HFFc6 (cell line): Measurements from ENCODE around the gene FMNL3. TPM values are rescaled to one million over a fixed set of nuclear protein-coding genes. Genes with fewer than 3 reads are reported as not detected.
"Not testable (repeated sequence)": the region's sequence is repeated elsewhere in the genome, so short reads cannot be mapped to it uniquely, and the experiment has no call there.

Source experiments
- DNase-seq: peaks from one replicate; pipeline ENCODE4 v3.0.0-alpha.2; 2018
- H3K27ac Mint-ChIP-seq: 2 replicates; pipeline ENCODE4 v1.8.0; 2020; ENCODE audit warnings: mild to moderate bottlenecking, mixed read lengths
- H3K27me3 Mint-ChIP-seq: 2 replicates; pipeline ENCODE4 v1.8.0; 2021; ENCODE audit warnings: mild to moderate bottlenecking, moderate library complexity, mixed read lengths; ENCODE audit not compliant: insufficient read depth
- H3K36me3 Mint-ChIP-seq: 2 replicates; pipeline ENCODE4 v1.8.0; 2021; ENCODE audit warnings: low read depth, mixed read lengths
- H3K4me1 Mint-ChIP-seq: 2 replicates; pipeline ENCODE4 v1.8.0; 2020; ENCODE audit warnings: low read depth, mixed read lengths
- H3K4me3 Mint-ChIP-seq: 2 replicates; pipeline ENCODE4 v1.8.0; 2020; ENCODE audit warnings: mild to moderate bottlenecking, moderate library complexity, mixed read lengths
- H3K9me3 Mint-ChIP-seq: 2 replicates; pipeline ENCODE4 v1.8.0; 2020; ENCODE audit warnings: mild to moderate bottlenecking, mixed read lengths
- CTCF ChIP-seq: fragments of 200-600 bp; sonication (generic); IDR thresholded peaks from 2 replicates; pipeline ENCODE4 v1.5.0; 2021; ENCODE audit warnings: antibody characterized with exemption, mild to moderate bottlenecking
- total RNA-seq, 6 experiments: library from RNA; stranded (reverse); fragmentation: NEBNext Ultra II Directional; extraction: Animal tissue kit (Norgen Biotek cat#: 25700); gene quantifications; 2 replicates in 1 of 6; 3 replicates in 5 of 6; pipeline ENCODE4 v1.2.3, GENCODE V29; 2021

Gene FMNL3
- total RNA-seq, 6 experiments from 2014 or later, result 15.8 to 21.8 (median 19.5) TPM

- no peak overlapping the region for H3K4me3 Mint-ChIP-seq
- H3K9me3 Mint-ChIP-seq, result no peaks in the 10 kb centered on the region
- H3K27me3 Mint-ChIP-seq, result peaks cover 10% of the 10 kb centered on the region
- peaks cover 7% of the 10 kb centered on the region for H3K4me1 Mint-ChIP-seq
- peak; percentile 29; the same call in 1 of the 2 replicates for TF ChIP-seq CTCF
- H3K27ac Mint-ChIP-seq, result no peak overlapping the region
- no peaks in the 10 kb centered on the region for H3K36me3 Mint-ChIP-seq
- DNase-seq, result no peak
Measured at GRCh38 chr12:49733219-49734017, 26.2 kb upstream of the FMNL3 start.

GRCh38 chr12:49730568-49731101 lies 23.4 kb upstream of the FMNL3 start:
- H3K4me1 Mint-ChIP-seq, result no peaks in the 10 kb centered on the region; the same call in 1 of the 2 replicates

GRCh38 chr12:49730050-49730449 lies 22.8 kb upstream of the FMNL3 start:
- TF ChIP-seq CTCF, result no peak
- Mint-ChIP-seq H3K9me3 (no peaks in the 10 kb centered on the region), H3K27me3 (peaks cover 14% of the 10 kb centered on the region), H3K4me1 (no peaks in the 10 kb centered on the region; the same call in 1 of the 2 replicates), H3K36me3 (no peaks in the 10 kb centered on the region), H3K4me3 (no peak overlapping the region), H3K27ac (no peak overlapping the region)
- DNase-seq, result no peak

More at GRCh38 chr12:49730568-49731101, 23.4 kb upstream of the FMNL3 start:
- H3K36me3 Mint-ChIP-seq, result no peaks in the 10 kb centered on the region
- no peak for TF ChIP-seq CTCF
- no peaks in the 10 kb centered on the region for H3K9me3 Mint-ChIP-seq
- no peak for DNase-seq
- peaks cover 11% of the 10 kb centered on the region for H3K27me3 Mint-ChIP-seq
- H3K27ac Mint-ChIP-seq, result no peak overlapping the region
- no peak overlapping the region for H3K4me3 Mint-ChIP-seq

GRCh38 chr12:49728446-49728845 lies 21.2 kb upstream of the FMNL3 start:
- DNase-seq, result no peak
- Mint-ChIP-seq H3K27me3 (peaks cover 18% of the 10 kb centered on the region), H3K36me3 (no peaks in the 10 kb centered on the region), H3K4me3 (no peak overlapping the region), H3K9me3 (no peaks in the 10 kb centered on the region), H3K4me1 (no peaks in the 10 kb centered on the region), H3K27ac (no peak overlapping the region)
- TF ChIP-seq CTCF, result no peak

GRCh38 chr12:49721355-49721754 lies 14.2 kb upstream of the FMNL3 start:
- DNase-seq, H3K4me3 Mint-ChIP-seq, H3K36me3 Mint-ChIP-seq, H3K9me3 Mint-ChIP-seq, H3K4me1 Mint-ChIP-seq, H3K27ac Mint-ChIP-seq: not testable (repeated sequence)
- peaks cover 18% of the 10 kb centered on the region for H3K27me3 Mint-ChIP-seq

GRCh38 chr12:49720214-49720613 lies 13.0 kb upstream of the FMNL3 start:
- no peaks in the 10 kb centered on the region for H3K9me3 Mint-ChIP-seq
- DNase-seq, result no peak
- H3K27ac Mint-ChIP-seq, result no peak overlapping the region
- no peak overlapping the region for H3K4me3 Mint-ChIP-seq
- no peaks in the 10 kb centered on the region for H3K36me3 Mint-ChIP-seq
- TF ChIP-seq CTCF, result peak; percentile 41
- H3K27me3 Mint-ChIP-seq, result peaks cover 13% of the 10 kb centered on the region; the same call in 1 of the 2 replicates
- H3K4me1 Mint-ChIP-seq, result peaks cover 5% of the 10 kb centered on the region

GRCh38 chr12:49717800-49718199 lies 10.6 kb upstream of the FMNL3 start:
- not testable (repeated sequence) for H3K9me3 Mint-ChIP-seq, H3K4me1 Mint-ChIP-seq, DNase-seq, H3K4me3 Mint-ChIP-seq, H3K36me3 Mint-ChIP-seq, H3K27ac Mint-ChIP-seq
- peaks cover 12% of the 10 kb centered on the region for H3K27me3 Mint-ChIP-seq
